NK-92 (cell line): ENCODE data around the gene IBSP.

ENCODE experiments used
- DNase-seq: peaks from one replicate; lab custom pipeline; 2025; ENCODE audit not compliant: unreplicated experiment; lab: John Stamatoyannopoulos, UW

IBSP gene, protein sequence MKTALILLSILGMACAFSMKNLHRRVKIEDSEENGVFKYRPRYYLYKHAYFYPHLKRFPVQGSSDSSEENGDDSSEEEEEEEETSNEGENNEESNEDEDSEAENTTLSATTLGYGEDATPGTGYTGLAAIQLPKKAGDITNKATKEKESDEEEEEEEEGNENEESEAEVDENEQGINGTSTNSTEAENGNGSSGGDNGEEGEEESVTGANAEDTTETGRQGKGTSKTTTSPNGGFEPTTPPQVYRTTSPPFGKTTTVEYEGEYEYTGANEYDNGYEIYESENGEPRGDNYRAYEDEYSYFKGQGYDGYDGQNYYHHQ

GRCh38 chr4:87799301-87800113, at the start of gene IBSP:
IBSP (plus strand) TSS chr4:87799554; CDS start chr4:87802362, 2,808 bp downstream.
- no peak for DNase-seq

DNA sequence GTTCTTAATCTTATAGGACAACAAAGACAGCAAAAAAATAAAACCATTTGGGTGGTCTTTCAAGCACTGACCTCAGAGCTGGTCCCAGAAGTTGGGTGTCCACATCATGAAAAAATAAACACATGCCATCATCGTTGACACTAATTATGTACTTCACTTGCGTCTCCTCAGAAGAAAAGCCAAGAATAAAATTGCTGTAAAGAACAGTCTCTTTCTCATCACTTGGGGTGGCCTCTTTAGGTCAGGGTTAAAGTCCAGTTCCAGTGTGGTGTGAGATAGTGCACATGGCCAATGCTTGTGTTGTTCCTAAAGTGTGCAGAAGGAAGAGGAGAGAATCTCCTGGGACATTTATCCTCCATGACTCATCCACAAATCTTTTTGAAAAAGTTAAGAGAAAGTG, 49.5 kb upstream of the IBSP start:
- DNase-seq = no peak

GRCh38 chr4:87758270-87758669, 41.1 kb upstream of the IBSP start:
- DNase-seq = no peak

- no peak for DNase-seq
These were observed 37.0 kb upstream of the IBSP start for GRCh38 chr4:87762311-87762710.

DNA sequence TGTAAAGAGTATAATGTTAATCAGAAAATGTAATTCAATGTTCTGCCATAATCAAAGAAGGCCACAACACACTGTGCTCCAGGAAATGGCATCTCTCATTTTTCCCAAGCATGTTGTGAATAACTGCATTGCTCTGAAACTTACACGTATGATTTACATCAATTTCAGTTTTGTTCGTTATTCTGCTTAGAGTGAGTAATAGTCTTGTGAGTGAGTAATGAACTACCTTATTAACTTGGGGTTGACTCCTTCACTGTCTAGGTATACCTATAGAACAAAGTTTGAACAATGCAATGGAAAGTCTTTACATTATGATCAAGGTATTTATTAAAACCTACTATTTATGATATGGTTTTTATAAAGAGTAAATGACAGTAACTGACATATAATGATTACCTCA, 17.8 kb upstream of the IBSP start:
- no peak for DNase-seq

GRCh38 chr4:87783781-87784180, 15.6 kb upstream of the IBSP start:
- no peak for DNase-seq

- no peak for DNase-seq
These were observed 13.4 kb upstream of the IBSP start for GRCh38 chr4:87785731-87786509.

GRCh38 chr4:87802858-87803257, 3.5 kb downstream of the IBSP start:
- DNase-seq = no peak

DNA sequence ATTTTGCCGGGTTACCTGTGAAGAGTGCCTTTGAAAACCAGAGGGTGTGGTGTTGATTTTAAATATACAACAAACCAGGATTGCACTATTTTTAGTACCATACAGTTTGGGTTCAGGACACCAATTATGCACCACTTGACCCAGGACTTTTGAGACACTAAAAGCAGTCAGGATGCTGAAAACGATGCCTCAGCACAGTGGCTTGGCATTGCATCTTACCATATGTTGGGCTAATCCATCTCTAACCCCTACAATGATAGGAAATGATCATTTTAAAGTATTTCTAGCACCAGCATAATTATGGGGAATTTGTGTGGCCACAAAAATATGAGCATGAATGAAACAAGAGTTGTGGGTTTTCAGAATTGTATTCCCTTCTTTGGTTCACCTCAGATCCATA, 4.1 kb downstream of the IBSP start:
- DNase-seq = no peak

DNA sequence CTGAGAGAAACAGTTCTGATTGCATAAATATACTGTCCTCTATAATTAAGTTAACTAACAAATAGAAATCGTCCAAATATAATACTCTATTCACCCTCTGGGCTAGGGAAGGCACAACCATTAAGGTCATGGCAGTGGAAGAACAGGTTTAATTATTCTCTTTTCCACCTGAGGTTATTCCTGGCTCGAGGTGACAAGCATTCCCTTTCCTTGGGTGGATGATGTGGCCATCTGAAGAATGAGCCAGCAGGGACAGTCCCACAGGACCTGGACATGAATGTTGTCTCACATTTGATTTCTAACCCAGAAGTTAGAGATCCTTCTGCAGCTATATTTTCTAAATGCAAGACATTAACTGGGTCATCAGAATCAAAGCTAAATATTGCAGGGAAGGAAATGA, 5.5 kb downstream of the IBSP start:
- no peak for DNase-seq

DNA sequence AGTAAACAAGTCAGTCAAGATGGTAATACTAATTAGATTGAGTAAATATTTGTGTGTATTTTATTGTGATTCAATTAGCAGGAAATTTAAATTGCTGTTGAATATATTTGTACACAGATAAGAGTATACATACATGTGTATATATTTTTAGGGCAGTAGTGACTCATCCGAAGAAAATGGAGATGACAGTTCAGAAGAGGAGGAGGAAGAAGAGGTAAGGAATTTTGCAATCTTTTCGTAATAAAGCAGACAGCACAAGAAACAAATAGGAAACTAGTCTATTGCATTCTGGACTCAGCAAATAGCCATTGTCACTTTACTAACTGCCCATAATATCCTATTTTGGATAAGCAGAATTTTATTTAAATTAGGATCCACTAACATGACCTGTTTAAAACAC, 6.6 kb downstream of the IBSP start:
- no peak for DNase-seq

GRCh38 chr4:87806520-87806919, 7.2 kb downstream of the IBSP start:
- DNase-seq = no peak

- no peak for DNase-seq
These were observed 8.0 kb downstream of the IBSP start for GRCh38 chr4:87807402-87807801.

DNA sequence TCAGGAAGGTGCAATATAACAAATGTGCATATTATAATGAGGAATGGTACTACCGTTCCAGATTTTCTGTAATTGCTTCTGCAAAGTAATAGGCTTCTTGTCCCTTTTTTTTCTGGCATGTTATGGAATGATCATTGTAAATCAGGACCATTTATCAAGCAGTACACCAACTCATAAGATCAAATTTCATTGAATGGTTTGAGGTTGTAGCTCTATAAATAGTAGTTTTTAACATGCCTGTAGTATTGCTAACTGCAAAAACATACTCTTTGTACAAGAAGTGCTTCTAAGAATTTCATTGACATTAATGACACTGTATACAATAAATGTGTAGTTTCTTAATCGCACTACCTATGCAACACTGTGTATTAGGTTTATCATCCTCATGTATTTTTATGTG, 12.6 kb downstream of the IBSP start:
- DNase-seq = no peak

DNA sequence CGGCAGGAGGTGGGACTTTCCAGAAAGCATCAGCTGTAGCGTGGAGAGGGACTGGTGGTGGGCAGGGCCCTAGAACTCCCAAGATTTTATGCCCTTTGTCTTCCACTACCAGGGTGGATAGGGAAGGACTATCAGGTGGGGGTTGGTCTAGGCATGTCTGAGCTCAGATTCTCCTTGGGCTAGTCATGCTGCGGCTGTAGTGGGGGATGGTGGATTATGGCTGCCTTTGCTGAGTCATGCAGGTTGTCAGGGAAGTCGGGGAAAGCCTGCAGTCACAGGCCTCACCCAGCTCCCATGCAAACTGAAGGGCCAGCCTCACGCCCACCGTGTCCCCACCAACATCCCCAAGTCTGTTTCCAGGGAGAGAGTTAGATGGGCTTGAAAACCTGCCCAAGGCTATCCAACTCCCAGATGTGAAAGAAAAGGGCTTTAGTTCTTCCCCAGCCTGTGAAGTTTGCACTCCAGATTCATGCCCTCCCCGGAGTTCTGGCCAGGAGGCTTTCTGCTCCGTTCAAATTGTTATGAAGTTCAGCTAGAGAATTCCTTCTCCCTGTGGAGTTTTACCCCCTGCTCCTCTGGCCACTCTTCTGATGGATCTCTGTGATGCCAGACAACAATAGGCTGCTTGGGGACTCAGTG, 20.0 kb downstream of the IBSP start:
- no peak for DNase-seq

DNA sequence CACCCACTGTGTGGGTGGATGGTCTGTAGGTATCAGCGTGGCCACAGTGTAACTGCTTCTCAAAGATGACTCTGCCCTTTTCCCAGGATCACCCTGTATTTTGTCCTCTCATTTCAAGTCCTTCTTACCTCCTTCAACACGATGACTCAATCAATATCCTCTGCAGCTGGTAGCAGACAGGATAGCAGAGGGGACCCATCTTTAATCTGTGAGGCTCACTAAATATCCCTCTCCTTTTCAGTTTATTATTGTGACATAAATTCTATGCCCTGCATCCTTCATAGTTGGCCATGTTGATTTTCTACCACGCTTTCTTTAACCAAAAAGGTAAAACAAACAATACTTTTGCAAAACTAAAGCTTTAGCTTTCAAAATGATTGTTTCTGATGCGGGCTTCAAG, 23.8 kb downstream of the IBSP start:
- no peak for DNase-seq

- DNase-seq = no peak
These were observed 24.4 kb downstream of the IBSP start for GRCh38 chr4:87823724-87824123.

GRCh38 chr4:87824352-87824751, 25.0 kb downstream of the IBSP start:
- no peak for DNase-seq

DNA sequence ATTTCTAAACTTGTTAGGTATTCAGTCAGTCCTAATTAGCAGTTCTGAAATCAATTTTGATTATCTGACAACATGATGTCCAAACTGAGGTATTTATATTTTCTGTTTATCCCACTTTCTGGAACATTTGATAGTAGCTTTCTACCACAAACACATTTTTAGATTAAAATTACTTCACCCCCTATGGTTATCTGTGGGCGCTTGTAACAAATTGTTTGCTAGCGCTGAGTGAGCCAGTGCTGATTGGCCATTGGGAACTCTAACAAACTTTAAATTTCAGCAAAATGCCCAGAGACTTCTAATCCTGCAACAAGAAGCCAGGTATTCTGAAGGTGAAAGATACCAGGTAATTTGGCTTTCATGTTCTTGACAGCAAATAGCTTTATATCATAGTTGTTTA, 33.3 kb downstream of the IBSP start, which contains the start of gene MEPE:
Gene MEPE, plus strand, starts transcription at position 301 of the 400 bp plus-strand sequence. CDS start 1,746 bp downstream, outside the sequence.
- DNase-seq = no peak

GRCh38 chr4:87834401-87834800, 35.0 kb downstream of the IBSP start:
- no peak for DNase-seq

GRCh38 chr4:87835197-87835596, 35.8 kb downstream of the IBSP start:
- DNase-seq = no peak
